HG03520 (cell line): Measurements from ENCODE around the gene ELFN2.
"Not testable (repeated sequence)": the region's sequence is repeated elsewhere in the genome, so short reads cannot be mapped to it uniquely, and the experiment has no call there.

Source experiments
- ATAC-seq: cut with Tn5 transposase; IDR thresholded peaks from one replicate; pipeline ENCODE4 v1.9.1; 2021; ENCODE audit warnings: mild to moderate bottlenecking, moderate library complexity; ENCODE audit not compliant: unreplicated experiment

The ELFN2 gene, protein sequence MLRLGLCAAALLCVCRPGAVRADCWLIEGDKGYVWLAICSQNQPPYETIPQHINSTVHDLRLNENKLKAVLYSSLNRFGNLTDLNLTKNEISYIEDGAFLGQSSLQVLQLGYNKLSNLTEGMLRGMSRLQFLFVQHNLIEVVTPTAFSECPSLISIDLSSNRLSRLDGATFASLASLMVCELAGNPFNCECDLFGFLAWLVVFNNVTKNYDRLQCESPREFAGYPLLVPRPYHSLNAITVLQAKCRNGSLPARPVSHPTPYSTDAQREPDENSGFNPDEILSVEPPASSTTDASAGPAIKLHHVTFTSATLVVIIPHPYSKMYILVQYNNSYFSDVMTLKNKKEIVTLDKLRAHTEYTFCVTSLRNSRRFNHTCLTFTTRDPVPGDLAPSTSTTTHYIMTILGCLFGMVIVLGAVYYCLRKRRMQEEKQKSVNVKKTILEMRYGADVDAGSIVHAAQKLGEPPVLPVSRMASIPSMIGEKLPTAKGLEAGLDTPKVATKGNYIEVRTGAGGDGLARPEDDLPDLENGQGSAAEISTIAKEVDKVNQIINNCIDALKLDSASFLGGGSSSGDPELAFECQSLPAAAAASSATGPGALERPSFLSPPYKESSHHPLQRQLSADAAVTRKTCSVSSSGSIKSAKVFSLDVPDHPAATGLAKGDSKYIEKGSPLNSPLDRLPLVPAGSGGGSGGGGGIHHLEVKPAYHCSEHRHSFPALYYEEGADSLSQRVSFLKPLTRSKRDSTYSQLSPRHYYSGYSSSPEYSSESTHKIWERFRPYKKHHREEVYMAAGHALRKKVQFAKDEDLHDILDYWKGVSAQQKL

DNA sequence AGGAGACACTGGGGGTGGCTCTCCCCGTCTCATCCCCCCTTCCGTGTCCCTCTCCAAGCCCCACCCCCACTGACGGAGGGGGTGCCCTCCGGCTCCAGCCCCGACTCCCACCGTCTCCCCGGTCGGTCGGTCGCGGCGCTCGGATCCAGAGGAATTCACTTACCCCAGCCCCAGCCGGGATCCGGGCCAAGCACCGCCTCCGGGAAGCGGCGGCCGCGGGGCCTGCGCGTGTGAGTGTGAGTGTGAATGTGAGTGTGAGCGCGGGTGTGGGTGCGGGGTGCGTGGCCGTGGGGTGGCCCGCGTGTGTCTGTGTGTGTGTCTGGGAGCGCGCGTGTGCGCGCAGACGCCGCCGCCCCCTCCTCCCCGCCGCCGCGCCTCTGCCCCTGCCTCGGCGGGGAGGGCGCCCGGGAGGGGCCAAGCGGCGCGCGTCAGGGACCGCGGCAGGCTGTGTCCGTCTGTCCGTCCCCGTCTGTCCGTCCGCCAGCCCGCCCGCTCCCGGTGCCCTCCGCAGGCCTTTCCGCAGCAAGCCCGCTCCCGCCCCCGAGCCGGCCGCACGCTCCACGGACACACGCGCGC, at the start of gene ELFN2:
Gene ELFN2 (minus strand): TSS at position 345 of the 576 bp plus-strand sequence. CDS start 51,945 bp downstream, outside the sequence.
- no peak for ATAC-seq

- no peak for ATAC-seq
These were observed 49.4 kb upstream of the ELFN2 start for GRCh38 chr22:37476389-37477329.

DNA sequence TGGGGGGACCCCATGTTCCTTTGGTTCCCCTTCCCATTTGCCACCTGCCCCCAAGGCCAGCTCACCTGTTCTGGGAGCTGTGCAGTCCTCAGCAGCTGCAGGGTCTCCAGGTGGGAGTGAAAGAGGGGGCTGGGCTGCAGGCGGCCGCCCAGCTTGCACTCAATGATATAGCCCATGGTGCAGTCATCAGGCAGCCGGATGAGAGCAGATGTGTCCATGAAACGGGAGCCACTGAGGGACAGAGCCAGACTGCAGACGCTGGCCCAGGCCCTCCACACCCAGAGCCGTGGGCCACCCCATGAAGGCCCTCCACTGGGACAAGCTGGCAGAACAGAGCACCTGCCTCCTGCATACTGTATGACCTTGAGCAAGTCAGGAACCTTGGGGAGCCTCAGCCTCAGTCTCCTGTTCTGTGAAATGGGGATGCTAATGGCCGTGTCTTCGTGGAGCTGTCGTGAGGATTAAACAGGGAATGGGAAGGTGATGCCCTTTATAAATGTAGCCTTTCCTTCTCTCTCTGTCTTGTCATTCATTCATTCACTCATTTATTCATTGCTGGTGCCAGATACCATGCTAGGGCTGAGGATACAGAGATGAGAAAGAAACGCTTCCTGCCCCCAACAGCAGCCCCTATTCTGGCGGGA, 47.3 kb upstream of the ELFN2 start:
- no peak for ATAC-seq

GRCh38 chr22:37473437-37473946, 46.2 kb upstream of the ELFN2 start:
- no peak for ATAC-seq

DNA sequence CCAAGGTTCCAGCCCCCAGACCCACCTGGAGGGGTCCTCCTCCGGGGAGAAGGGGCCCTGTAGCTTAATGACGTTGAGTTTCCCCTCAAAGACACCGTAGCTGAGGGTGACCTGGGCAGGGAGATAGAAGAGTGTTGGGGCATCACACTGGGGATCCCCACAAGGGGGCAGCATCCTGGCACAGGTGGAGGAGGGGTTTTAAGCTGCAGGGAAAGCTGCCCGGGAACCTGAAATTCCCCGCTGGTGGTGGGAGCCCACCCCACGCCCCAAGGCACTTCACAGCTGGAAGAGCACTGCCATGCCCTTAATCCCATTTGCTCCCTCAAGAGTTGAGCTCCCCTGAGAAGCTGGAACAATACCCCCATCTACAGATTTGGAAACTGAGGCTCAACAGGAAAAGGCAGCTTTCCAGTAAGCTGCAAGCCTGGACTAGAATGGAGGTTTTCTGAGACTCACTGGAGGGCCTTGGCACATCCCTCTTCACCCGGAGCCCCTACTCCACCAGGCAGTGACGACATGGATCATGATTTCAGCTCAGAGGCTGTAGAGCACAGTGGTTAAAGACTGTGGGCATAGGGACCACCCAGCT, 45.2 kb upstream of the ELFN2 start:
- ATAC-seq: no peak

DNA sequence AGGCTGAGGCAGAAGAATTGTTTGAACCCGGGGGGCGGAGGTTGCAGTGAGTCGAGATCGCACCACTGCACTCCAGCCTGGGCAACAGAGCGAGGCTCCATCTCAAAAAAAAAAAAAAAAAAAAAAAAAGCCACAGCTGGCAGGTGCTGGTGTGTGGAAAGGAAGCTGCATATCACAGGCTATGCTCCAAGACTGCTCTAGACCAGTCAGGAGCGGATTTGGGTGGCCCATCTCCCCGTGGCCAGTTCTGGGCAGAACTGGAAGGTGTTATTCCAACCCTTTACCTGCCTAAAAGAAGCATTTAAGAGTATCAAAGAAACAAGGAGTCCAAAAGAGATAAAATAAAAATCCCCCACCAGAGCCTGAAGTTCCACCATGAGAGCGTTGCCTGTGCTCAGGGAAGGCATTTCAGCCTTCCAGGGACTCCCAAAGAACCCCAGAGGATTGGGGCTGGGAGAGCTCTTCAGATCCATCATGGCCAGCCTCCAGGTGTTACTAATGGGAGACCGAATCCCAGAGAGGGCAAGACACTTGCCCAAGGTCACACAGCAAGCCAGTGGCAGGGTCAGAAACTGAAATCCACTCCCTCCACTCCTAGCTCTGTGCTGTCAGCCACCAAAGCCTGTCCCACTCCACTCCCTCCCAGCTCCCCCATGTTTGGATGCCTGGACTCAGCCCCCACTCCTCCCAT, 44.6 kb upstream of the ELFN2 start:
- no peak for ATAC-seq

- no peak for ATAC-seq
These were observed 42.8 kb upstream of the ELFN2 start for GRCh38 chr22:37470087-37470445.

DNA sequence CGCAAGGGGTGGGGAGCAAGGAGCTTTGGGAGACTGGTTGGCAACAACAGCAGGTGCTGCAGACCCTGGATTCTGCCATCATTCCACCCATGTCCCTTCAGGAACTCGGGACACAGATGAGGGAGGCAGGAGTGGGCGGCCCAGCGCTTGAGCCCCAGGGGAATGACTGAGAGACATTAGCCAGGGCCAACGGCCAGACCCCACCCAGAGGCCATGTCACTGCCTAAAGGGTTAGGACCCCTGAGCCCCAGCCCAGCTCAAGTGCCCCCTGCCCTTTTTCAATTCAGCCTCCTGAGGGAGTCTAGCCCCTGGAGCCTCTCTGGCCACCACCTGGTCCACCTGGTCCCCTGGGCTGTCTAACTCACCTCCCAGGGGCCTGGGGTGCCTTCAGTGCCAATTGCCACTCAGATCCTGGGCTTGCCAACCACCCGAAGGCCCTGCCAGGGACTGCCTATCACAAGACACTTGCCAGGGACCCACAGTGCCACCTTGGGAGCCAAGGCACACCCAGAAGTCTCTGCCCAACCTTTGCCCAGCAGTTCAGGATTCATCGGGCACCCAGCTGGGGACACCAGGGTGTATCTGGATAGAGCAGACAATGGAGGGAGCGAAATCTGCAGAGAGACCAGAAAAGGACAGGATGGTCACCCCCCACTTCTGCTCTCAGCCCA, 42.3 kb upstream of the ELFN2 start:
- no peak for ATAC-seq

DNA sequence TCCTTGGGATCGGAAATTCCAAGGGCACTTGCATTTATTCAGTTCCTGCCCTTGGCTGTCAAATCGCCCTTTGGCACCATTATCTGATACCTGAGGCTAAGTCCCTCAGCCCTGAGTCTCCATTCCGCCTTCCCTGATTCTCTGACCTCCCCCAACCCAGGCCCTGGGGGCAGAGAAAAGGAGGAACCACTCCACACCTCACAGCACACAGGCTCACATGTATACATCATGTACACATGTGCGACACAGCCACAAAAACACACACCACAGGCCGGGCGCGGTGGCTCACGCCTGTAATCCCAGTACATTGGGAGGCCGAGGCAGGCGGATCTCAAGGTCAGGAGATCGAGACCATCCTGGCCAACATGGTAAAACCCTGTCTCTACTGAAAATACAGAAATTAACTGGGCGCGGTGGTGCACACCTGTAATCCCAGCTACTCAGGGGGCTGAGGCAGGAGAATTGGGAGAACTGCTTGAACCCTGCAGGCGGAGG, 41.0 kb upstream of the ELFN2 start:
- ATAC-seq: not testable (repeated sequence)

DNA sequence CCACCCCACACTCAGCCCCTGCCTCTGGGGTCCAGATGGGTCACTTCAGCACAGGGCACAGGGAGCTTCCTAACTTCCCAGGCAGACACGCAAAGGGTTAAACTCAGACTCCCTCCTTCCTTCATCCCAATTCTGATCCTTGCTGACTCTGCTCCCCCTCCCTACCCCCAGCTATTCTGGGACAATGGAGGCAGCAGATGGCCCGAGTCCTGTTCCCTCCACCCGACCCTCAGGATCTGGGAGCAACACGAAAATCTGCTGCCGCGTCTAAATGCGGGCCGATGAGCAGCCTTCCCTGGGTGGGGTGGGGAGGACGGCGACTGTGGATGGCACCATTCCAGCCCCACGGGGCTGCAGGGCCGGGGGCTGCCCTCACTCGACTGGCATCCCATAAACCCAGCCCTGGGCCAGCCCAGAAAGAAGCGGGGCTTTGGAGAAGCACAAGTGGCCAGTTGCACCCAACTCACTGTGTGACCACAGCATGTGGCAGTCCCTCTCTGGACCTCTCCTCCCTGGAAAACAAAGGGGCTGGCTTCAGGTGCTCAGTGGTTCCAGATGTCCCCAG, 40.2 kb upstream of the ELFN2 start:
- no peak for ATAC-seq

DNA sequence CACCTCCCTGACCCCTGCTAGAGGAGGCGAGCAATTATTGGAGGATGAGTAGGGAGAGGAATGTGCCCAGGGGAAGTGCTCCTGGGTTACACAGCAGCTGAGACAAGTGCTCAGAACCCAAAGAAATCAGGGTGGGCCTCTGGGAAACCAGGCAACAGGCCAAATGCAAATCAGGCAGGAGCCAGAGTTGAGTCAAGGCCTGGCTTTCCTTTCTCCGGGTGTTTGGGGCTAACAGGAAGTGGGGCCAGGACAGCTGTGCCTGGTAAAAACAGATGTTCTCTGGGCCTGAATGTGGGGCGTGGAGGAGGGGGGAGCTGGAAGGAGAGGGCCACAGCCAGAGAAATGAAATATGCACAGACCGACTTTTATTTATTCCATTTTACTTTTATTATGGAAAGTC, 36.9 kb upstream of the ELFN2 start:
- ATAC-seq: no peak

GRCh38 chr22:37462983-37463382, 35.7 kb upstream of the ELFN2 start:
- ATAC-seq: no peak

DNA sequence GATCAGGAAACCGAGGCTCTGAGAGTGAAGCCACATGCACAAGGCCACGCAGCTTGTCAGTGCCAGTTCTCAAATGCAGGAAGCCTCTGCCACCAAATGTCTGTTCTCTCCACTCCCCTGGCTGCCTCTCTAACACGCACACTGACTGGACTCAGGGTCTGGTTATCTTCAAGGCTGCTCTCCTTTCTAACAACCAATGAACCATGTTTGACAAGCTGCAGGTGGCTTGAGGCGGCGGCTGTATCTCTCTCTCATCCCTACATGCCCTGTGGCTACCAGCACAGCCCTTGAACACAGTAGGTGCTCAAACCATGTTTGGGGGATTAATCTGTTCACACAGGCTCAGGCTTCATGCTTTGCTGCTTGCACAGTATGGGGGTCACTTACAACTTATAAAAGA, 35.2 kb upstream of the ELFN2 start:
- ATAC-seq: no peak

GRCh38 chr22:37461961-37462360, 34.7 kb upstream of the ELFN2 start:
- no peak for ATAC-seq

DNA sequence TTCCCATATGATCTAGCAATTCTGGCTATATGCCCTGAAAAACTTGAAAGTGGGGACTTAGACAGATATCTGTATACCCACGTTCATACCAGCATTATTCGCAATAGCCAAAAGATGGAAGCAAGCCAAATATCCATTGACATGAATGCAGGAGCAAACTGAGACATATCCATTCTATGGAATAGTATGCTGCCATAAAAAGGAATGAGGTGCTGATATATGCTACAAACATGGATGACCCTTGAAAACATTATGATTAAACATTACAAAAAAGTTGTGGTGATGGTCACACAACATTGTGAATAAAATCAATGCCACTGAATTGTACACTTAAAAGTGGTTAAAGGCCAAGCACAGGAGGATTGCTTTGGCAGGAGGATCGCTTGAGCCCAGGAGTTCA, 33.4 kb upstream of the ELFN2 start:
- no peak for ATAC-seq

DNA sequence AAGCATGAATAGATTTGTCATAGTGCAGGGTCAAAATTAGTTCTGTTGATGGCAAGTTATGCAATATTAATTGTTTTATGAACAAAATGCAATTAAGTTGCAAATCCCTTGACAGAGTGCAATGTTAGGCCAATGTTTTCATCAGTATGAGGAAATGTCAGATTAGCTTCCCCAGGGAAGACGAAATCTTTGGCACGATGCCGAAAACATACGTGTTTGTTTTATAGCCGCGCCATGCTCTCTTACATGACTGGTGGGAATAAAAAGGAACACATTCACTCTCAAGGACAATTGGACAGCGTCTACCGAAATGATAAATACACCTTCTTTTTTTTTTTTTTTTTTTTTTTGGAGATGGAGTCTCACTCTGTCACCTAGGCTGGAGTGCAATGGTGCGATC, 31.9 kb upstream of the ELFN2 start:
- ATAC-seq: no peak

- ATAC-seq: no peak
These were observed 30.0 kb upstream of the ELFN2 start for GRCh38 chr22:37457093-37457893.
